Kidney tubule cell (primary cell): ENCODE results near the gene ADORA3.
A peak's percentile ranks its signal among the peaks of the same experiment; 100 is the strongest.

Experiments
- DNase-seq: peaks from one replicate; pipeline ENCODE4 v3.0.0-alpha.2; 2018; ENCODE audit warnings: low spot score

Gene ADORA3

DNA sequence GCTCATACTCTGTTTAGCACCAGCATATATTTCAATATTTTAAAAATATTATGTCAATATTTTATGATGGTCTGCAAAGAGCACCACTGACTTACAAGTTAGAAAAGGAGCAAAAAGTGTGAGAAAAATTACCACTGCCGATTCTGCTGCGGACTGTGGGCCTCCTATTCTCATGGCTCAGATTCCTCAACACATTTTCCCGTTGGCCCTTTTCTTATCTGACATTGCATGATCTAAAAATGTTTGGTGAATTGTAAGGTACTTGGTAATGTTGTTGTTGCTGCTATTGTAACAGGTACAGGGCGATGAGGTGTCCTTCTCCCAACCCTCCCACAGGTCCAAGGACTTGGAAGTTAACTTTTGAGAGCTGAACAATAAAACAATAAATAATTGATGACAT, 28.9 kb downstream of the ADORA3 start:
- no peak for DNase-seq

DNA sequence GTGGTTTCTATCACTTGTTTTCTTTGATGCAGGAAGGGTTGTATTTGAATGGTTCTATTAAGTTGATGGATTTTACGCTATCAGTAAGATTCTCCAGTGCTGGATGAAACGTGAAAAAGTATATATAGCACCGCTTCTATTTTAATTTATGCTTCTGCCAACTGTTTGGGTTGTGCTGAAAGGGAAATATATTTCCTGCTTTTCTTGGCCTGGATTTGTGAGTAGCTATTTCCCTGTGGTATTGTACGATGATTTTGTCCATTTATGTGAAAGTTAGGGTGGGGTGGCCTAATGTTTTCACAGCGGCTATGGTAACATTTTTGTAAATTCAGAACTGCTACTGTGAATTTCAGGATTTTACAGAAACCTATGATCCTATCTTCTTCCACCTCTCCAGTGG, 29.3 kb downstream of the ADORA3 start:
- DNase-seq: no peak

DNA sequence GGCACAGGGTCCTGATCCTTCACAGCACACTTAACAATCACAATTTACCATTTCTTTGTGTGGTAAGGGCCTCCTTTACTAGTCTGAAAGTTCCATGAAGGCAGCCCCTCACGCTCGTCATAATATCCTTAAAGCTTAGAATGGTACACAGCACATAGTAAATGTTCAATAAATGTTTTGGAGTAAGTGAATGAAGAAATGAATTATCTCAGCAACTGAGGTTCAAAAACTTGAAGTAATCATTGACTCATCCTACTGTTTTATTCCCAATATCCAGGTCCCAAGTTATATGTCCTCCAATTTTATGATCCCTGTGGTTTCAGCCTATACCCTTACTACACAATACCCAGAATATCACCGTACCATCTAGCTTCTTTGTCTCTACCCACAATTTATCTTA, 31.9 kb downstream of the ADORA3 start:
- DNase-seq: no peak

DNA sequence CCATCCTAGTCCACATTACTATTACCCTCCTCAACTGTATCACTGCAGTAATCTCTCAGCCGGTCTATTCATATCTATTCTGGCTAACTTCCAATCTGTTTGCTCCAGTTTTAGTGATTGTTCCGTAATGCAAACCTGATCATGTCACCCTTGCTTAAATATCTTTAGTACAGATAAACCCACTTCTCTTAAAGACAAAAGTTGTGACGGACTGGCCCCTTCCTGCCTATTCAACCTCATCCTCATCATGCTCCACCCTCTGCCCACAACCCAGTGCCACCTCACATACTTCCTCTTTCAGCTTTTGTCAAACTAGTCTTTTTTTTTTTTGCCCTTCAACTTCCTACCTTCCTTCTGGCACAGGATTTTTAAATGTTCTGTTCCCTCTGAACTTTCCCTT, 32.4 kb downstream of the ADORA3 start:
- no peak for DNase-seq

DNA sequence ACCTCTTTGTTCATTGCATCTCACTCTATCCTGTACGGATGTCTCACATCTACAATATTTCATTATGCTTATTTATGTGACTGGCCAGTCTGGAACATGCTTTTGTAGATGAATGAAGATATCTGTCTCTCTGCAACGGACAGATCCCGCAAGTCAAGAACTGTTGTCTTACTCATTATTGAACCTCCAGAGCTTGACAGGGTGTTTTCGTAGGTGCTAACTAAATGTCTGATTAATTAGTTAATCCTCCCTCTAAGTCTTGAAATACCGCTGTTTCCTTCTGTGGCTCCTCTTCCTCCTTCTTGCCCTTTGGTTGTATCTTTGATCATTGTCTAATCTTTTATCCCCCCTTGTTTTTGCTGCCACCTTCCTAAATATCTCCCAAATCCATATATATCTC, 32.8 kb downstream of the ADORA3 start:
- no peak for DNase-seq

DNA sequence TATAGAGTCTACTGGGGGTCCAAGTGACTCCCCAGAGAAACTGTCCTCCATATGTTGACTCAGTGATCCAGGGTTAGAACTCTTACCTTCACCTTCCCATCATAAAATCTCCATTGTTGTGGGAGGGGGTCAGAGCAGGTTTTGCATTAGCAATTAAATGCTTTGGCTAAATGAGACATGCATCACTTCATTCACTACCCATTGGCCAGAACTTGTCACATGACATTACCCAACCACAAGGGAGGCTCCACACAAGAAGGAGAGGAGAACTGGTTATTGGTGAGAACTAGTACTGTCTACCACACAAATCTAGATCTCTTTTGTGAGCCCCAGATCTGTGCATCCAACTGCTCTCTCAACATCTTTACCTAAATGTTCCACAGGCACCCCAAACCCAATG, 33.9 kb downstream of the ADORA3 start:
- no peak for DNase-seq

DNA sequence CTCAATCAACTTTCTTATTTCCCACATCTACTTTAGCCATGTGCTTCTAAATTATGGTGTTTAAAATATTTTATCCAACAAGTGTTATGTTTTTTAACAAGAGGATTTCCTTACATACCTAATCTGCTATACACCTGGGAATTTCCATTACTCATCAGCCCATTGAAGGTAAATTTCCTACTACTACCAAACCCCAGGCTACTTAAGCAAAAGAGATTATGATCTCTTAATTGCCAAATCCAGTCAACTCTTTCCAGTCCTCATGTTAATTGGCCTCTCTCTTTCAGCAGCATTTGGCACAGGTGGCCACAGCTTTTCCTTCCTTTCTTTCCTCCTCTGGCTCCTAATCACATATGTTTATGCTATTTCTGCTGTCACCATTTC, 34.7 kb downstream of the ADORA3 start:
- no peak for DNase-seq

DNA sequence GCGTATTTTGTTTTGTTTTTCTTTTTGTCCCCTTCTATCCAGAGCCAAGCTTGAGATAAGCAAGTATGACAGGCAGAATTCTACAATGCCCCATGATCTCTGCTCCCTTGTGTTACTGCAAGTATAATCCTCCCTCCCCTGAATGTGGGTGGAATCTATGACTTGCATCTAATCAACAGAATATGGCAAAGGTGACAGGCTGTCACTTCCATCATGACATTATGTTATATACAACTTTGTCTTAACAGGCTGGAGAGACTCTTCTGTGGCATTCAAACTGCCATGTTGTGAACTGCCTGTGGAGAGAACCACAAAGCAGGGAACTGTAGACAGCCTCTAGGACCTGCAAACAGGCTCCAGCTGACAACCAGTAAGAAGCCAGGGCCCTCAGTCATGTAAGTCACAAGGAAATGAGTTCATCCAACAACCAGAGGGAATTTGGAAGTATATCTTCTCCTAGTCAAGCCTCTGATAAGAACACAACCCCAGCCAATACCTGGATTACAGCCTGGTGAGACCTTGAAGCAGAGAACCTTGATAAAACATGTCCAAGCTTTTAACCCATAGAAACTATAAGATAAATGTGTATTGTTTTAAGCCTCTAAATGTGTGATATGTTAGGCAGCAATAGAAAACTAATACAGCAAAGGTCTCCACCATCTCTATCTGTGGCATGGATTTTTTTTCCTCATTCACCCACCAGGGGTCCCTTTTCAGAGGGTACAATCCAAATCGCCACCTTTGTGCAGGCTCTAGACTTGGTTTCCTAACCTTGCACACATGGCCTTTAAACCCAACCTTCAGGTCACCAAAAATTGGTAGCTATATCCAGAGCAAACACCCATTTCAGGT, 35.3 kb downstream of the ADORA3 start:
- peak; percentile 30 for DNase-seq

DNA sequence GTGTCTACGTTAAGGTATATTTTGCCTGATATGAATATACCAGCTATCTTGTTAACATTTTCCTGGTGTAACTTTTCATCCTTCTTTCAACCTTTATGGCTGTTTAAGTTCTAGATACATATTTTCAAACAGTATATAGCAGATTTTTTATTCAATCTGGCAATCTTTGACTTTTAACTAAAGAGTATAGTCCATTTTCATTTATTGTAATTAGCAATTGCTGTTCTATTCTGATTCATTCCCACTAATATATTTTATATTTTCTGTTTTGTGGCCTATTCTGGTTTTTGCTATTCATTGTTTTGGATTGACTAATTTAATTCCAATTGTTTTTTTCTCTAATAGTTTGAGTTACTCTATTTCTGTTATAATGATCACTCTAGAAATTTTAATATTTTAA, 37.0 kb downstream of the ADORA3 start:
- no peak for DNase-seq

DNA sequence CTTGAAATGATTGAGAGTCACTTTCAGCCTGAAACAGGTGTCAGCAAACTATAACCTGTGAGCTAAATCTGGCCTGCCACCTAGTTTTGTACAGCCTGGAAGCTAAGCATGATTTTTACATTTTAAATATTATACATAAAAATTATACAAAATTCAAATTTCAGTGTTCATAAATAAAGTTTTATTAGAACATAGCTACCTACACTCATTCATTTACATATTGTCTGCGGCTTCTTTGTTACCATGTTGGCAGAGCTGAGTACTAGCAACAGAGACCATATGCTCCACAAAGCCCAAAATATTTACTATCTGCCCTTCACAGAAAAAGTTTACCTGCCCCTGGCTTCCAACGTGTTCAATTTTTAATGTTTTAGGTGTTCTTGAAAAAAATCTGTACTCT, 37.7 kb downstream of the ADORA3 start:
- DNase-seq: no peak

DNA sequence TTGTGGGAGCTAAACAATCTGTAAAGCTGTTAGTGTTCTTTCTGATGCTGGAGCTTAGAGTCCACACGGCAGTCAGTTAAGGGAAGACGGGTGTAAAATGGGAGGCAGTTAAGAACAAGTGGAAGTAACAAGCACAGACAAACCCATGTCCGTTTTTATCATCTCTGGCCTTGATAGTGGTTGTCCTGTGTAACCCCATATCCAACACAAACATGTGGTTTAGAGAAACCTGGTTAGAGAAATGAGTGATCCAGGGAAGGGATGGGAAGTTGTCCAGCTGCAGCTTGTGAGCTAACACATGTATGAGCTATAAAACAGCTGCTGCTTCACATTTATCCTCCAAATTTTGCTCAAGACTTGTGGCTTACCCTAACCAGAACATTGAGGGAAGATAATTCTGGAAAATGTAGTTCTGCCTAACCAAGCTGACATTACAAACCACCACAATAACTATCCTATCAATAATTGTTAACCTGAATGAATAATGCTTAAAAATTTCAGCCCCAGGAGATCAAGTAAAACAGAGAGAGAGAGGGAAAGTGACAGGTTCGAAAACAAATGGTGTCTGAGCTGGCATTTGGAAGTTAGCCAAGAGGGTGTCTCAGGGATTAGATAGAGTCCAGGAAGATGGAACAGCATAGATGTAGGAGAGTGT, 40.3 kb downstream of the ADORA3 start:
- DNase-seq: peak; percentile 95

DNA sequence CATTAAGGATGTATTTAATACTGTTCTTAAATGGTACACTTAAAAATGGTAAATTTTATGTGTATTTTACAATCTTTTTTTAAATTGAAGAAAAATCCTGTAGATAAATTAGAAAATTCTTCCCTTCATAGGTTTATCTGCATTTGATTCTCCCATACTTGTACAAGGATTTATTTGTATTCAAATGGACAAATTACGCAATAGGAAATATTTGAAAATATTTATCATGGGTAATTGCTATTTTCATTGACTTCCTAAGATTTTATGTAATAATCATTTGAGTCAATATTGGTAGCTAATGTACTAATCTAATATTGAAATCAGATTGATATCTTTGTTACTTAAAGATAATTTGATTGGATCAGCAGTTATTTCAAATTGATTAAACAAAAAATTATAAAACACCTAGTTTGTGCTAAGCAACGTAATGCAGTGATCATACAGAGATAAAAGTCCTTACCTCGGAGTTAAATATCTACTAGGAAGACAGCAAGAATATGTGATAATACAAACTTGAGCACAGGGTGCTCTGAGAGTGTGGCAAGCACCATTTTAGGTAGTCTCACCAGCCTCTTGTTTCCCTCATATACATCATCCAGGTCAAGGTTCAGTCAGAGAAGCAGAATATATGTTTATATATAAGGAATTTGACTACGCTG, 40.9 kb downstream of the ADORA3 start:
- DNase-seq: no peak

DNA sequence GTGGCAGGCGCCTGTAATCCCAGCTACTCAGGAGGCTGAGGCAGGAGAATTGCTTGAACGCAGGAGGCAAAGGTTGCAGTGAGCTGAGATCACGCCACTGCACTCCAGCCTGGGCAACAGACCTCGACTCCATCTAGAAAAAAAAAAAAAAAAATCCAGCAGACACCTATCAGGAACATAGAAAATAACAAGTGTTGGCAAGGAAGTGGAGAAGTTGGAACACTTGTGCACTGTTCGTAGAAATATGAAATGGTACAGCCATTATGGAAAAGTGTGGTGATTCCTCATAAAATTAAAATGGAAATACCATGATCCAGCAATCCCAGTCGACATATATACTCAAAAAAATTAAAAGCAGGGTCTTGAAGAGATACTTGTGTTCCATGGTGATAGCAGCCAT, 41.7 kb downstream of the ADORA3 start:
- DNase-seq: no peak

DNA sequence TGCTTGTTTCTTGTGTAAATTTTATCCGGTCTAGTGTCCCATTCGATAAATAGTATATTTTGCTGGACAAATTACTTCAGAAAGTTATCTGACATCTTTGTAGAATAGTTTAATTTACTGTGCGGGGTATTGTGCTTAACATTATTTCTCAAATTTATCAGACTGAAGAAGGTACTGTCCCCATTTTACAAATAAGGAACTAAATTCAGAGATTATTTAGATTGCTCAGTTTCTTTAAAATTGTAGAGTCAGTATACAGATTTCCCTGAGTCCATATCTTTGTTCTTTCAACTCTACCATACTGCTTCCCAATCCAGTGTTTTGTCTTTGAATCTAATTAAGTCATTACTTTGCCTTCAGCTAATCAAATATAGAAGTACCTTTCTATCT, 47.8 kb downstream of the ADORA3 start:
- no peak for DNase-seq

DNA sequence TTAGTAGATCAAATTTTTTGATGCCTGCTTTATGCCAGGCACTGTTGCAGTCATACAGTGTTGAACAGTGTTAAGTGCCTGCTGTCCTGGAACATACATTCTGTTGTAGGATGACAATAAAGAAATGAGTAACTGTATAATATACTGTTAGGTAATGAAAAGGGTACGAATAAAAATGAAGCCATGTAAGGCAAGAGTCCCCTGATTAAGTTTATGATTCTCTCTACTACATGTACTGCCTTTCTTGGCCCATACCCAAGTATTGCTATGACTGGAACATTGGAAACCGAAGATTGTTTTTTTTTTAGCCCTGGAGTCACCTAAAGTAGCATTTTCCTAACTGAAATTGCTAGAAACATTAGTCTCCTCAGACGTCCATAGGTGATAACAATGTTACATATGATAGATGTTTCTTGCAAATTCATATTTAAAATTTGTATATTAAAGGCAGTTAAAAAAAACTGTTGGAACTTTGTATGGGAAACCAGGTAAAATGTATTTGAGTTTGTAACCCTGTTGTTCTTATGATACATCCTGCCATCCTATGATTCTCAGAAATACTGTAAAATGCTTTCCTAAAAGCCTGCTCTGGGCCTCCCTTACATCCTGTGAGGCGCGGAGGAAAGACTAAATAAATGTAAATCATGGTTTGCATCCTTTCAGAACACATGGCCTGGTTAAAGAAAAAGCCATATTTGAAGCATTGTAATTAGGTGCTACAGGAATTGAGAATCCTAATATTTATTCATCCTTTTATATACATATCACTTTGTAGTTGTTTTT, 48.4 kb downstream of the ADORA3 start:
- no peak for DNase-seq

DNA sequence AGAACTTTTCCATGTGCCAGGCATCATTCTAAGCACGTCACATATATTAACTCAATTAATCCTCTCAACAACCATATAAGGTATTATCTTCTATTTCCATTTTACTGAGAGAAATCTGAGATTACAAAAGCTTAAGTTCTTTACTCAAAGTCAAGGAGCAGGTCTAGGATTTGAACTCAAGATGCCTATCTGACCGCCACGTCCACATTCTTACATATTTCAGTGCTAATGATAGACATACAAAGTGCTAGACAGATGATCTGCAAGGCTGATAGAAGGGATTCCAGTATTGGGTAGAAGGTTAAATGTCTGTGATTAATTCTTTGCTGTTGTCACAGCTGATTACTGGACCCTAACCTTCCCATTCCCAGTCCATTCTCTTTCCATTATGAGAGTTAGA, 49.7 kb downstream of the ADORA3 start:
- no peak for DNase-seq

DNA sequence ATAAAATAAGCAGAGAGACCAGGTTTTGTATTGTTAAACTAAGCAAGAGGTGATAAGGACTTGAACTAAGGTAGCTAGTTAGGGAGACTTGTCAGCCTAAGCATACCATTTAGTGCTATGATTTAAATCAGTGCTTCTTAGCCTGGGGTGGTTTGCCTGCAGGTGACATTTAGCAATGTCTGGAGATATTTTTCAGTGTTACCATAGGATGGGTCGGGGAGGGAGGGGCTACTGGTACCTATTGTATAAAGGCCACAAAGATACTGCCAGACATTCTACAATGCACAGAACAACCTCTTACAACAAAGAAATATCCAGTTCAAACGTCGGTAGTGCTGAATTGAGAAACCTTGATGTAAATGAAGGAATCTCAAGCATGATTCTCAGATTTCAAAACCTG, 50.9 kb downstream of the ADORA3 start:
- DNase-seq: no peak

DNA sequence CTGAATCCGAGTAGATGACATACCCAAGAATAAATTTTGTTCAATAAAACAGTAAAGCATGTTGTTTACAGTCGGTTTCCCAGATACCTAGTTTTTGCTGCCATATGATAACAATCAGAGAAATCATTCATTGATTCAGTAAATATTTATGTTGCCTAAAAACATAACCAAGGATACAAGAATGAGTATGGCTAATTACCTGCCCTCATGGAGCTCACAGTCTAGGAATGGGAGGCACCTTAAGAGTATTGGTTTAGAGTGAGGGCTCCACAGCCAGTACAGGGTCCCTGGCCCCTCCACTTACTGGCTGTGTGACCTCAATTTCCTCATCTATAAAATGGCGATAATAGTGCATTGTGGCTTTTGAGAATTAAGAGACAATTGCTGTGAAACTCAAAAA, 53.2 kb downstream of the ADORA3 start:
- no peak for DNase-seq

DNA sequence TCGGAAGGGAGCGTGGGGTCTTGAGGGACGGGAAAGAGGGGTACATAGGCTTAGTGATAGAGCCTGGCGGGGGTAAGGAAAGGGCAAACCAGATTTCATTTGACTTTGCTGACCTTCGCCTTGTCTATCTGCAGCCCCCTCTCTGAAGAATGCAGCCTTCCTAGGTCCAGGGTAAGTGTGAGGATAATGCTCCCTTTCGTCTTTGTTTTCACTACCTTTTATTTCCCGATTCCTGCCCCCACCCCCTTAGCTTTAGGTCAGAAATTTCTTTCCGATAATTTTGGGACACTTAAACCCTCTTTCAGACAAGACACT, 53.8 kb downstream of the ADORA3 start:
- DNase-seq: no peak
